Trophoblast cell (in vitro differentiated cells and primary cell): ENCODE data around the gene WWC2.
"Not testable (repeated sequence)": the region's sequence is repeated elsewhere in the genome, so short reads cannot be mapped to it uniquely, and the experiment has no call there.

Experiments
- DNase-seq, 2 donors: peaks; one replicate each; pipeline ENCODE4 v3.0.0-alpha.2; 2016
- H2AFZ ChIP-seq: 2 replicates; pipeline ENCODE4 v1.6.1; 2013; ENCODE audit warnings: low read length, moderate library complexity, mild to moderate bottlenecking; ENCODE audit not compliant: insufficient read depth, poor library complexity
- H2AK5ac ChIP-seq: 2 replicates; pipeline ENCODE4 v1.6.1; 2013; ENCODE audit warnings: mild to moderate bottlenecking, low read length
- H2BK120ac ChIP-seq: 2 replicates; pipeline ENCODE4 v1.6.1; 2013; ENCODE audit warnings: low read length, mild to moderate bottlenecking, moderate library complexity; ENCODE audit not compliant: insufficient read depth, poor library complexity
- H2BK12ac ChIP-seq: 2 replicates; pipeline ENCODE4 v1.6.1; 2013; ENCODE audit warnings: mild to moderate bottlenecking, low read length, moderate library complexity
- H2BK5ac ChIP-seq: 2 replicates; pipeline ENCODE4 v1.6.1; 2013; ENCODE audit warnings: low read length, low read depth, moderate library complexity, mild to moderate bottlenecking; ENCODE audit not compliant: poor library complexity
- H3K14ac ChIP-seq: 2 replicates; pipeline ENCODE4 v1.6.1; 2013; ENCODE audit warnings: mild to moderate bottlenecking, low read length
- H3K18ac ChIP-seq: 2 replicates; pipeline ENCODE4 v1.6.1; 2013; ENCODE audit warnings: mild to moderate bottlenecking, low read length
- H3K23ac ChIP-seq: 2 replicates; pipeline ENCODE4 v1.6.1; 2013; ENCODE audit warnings: low read length
- H3K27ac ChIP-seq: 2 replicates; pipeline ENCODE4 v1.5.1; 2013; ENCODE audit warnings: low read depth, mild to moderate bottlenecking, inconsistent platforms, low read length, moderate library complexity
- H3K27me3 ChIP-seq: 2 replicates; pipeline ENCODE4 v1.6.1; 2013; ENCODE audit warnings: inconsistent platforms, mild to moderate bottlenecking, low read length, moderate library complexity; ENCODE audit not compliant: insufficient read depth
- H3K36me3 ChIP-seq, 2 experiments: 1 replicate in 1 of 2; 2 replicates in 1 of 2; pipeline ENCODE4 v1.6.1; 2013; ENCODE audit warnings: low read length in 2 of 2, mild to moderate bottlenecking in 2 of 2, moderate library complexity in 1 of 2; ENCODE audit not compliant: insufficient read depth in 2 of 2, control insufficient read depth in 1 of 2
- H3K4ac ChIP-seq: 2 replicates; pipeline ENCODE4 v1.6.1; 2013; ENCODE audit warnings: low read depth, mild to moderate bottlenecking, low read length, moderate library complexity
- H3K4me1 ChIP-seq, 2 experiments: 1 replicate in 1 of 2; 2 replicates in 1 of 2; pipeline ENCODE4 v1.6.1; 2013; ENCODE audit warnings: low read length in 2 of 2, mild to moderate bottlenecking in 2 of 2, moderate library complexity in 1 of 2; ENCODE audit not compliant: insufficient read depth in 2 of 2, control insufficient read depth in 1 of 2
- H3K4me2 ChIP-seq: 2 replicates; pipeline ENCODE4 v1.6.1; 2013; ENCODE audit warnings: inconsistent platforms, mild to moderate bottlenecking, low read length, moderate library complexity
- H3K4me3 ChIP-seq: 2 replicates; pipeline ENCODE4 v1.5.1; 2013; ENCODE audit warnings: mild to moderate bottlenecking, low read depth, low read length, inconsistent platforms
- H3K79me1 ChIP-seq: one replicate; pipeline ENCODE4 v1.6.1; 2013; ENCODE audit warnings: low read length
- H3K79me2 ChIP-seq: 2 replicates; pipeline ENCODE4 v1.6.1; 2013; ENCODE audit warnings: low read length, mild to moderate bottlenecking; ENCODE audit not compliant: control insufficient read depth, insufficient read depth, poor library complexity
- H3K9ac ChIP-seq: 2 replicates; pipeline ENCODE4 v1.6.1; 2013; ENCODE audit warnings: mild to moderate bottlenecking, low read length
- H3K9me3 ChIP-seq: 2 replicates; pipeline ENCODE4 v1.6.1; 2013; ENCODE audit warnings: low read depth, mild to moderate bottlenecking, control low read depth, inconsistent platforms, low read length; ENCODE audit not compliant: insufficient read depth
- H4K12ac ChIP-seq: 2 replicates; pipeline ENCODE4 v1.6.1; 2013; ENCODE audit warnings: low read depth, mild to moderate bottlenecking, low read length, moderate library complexity
- H4K8ac ChIP-seq: 2 replicates; pipeline ENCODE4 v1.6.1; 2013; ENCODE audit warnings: low read depth, mild to moderate bottlenecking, low read length, moderate library complexity
- H4K91ac ChIP-seq: one replicate; pipeline ENCODE4 v1.6.1; 2013; ENCODE audit warnings: low read depth, mild to moderate bottlenecking, low read length, moderate library complexity
- WGBS: extraction: QIAGEN DNeasy Blood & Tissue Kit; methylation state at CpG from one replicate; pipeline ENCODE4 v1.1.7; 2013; ENCODE audit warnings: missing lambda C conversion rate; ENCODE audit not compliant: insufficient read length, insufficient coverage; ENCODE audit errors: extremely low coverage; 5-methylcytosine and 5-hydroxymethylcytosine counted together

Gene WWC2

DNA sequence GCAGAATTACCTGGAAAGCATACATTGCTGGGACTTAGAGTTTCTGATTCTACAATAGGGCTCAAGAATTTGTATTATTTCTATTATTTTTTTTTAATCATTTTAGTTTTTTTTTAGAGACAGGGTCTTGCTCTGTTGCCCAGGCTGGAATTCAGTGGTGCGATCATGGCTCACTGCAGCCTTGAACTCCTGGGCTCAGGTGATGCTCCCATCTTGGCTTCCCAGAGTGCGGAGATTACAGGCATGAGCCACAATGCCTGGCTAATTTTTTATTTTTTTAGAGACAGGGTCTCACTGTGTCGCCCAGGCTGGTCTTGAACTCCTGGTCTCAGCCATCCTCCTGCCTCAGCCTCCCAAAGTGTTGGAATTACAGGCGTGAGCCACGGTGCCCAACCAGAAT, 92.6 kb downstream of the WWC2 start:
- no peak overlapping the region for H3K9ac ChIP-seq
- H3K4me2 ChIP-seq = no peak overlapping the region
- H3K4me1 ChIP-seq = no peaks in the 10 kb centered on the region
- H2AK5ac ChIP-seq = no peak overlapping the region
- H3K4ac ChIP-seq = no peak overlapping the region
- H3K79me2 ChIP-seq = no peaks in the 10 kb centered on the region
- H2BK12ac ChIP-seq = no peak overlapping the region
- H3K36me3 ChIP-seq = peaks cover 0 to 2% of the 10 kb centered on the region in 2 experiments
- no CpG with 5 or more reads among the region's 5 CpGs for WGBS
- H3K27me3 ChIP-seq = no peaks in the 10 kb centered on the region
- H2AFZ ChIP-seq = no peak overlapping the region
- no peak overlapping the region for H3K18ac ChIP-seq
- H4K91ac ChIP-seq = no peak overlapping the region
- DNase-seq = no peak
- no peak overlapping the region for H3K14ac ChIP-seq
- no peak overlapping the region for H3K23ac ChIP-seq
- no peak overlapping the region for H2BK120ac ChIP-seq
- no peak overlapping the region for H3K4me3 ChIP-seq
- no peaks in the 10 kb centered on the region for H3K9me3 ChIP-seq
- no peaks in the 10 kb centered on the region for H3K79me1 ChIP-seq
- no peak overlapping the region for H3K27ac ChIP-seq
- no peak overlapping the region for H2BK5ac ChIP-seq
- no peak overlapping the region for H4K12ac ChIP-seq
- no peak overlapping the region for H4K8ac ChIP-seq

DNA sequence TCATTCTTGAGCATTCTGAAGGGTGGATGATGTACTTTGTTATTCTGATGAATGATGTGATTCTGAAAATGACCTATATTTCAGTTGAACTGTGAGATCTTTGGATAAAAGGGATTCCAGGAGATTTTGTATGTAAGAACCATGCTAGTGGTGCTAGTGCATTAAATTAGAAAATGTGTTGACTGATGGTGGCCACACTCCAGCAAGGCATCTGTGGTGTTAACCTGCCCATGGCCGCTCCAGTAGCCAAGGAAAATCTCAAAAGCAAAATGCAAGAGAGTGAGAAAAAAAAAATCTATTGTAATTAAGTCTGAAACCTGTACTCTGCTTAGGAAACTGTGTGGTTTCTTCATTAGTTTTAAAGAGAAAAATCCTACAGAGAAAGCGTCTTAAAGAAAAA, 93.5 kb downstream of the WWC2 start:
- no peak overlapping the region for H2BK120ac ChIP-seq
- WGBS = no CpG with 5 or more reads among the region's 2 CpGs
- no peak overlapping the region for H3K4me3 ChIP-seq
- H3K79me1 ChIP-seq = no peaks in the 10 kb centered on the region
- no peak overlapping the region for H2BK12ac ChIP-seq
- H3K14ac ChIP-seq = no peak overlapping the region
- no peak overlapping the region for H4K8ac ChIP-seq
- no peak overlapping the region for H2AFZ ChIP-seq
- no peak for DNase-seq
- no peaks in the 10 kb centered on the region for H3K9me3 ChIP-seq
- H3K36me3 ChIP-seq = peaks cover 0 to 3% of the 10 kb centered on the region in 2 experiments
- no peak overlapping the region for H3K23ac ChIP-seq
- H3K4ac ChIP-seq = no peak overlapping the region
- H3K27ac ChIP-seq = no peak overlapping the region
- no peak overlapping the region for H3K18ac ChIP-seq
- H3K4me1 ChIP-seq = no peaks in the 10 kb centered on the region
- H3K79me2 ChIP-seq = no peaks in the 10 kb centered on the region
- no peak overlapping the region for H2BK5ac ChIP-seq
- H4K12ac ChIP-seq = no peak overlapping the region
- H2AK5ac ChIP-seq = no peak overlapping the region
- no peak overlapping the region for H4K91ac ChIP-seq
- no peaks in the 10 kb centered on the region for H3K27me3 ChIP-seq
- H3K9ac ChIP-seq = no peak overlapping the region
- H3K4me2 ChIP-seq = no peak overlapping the region

DNA sequence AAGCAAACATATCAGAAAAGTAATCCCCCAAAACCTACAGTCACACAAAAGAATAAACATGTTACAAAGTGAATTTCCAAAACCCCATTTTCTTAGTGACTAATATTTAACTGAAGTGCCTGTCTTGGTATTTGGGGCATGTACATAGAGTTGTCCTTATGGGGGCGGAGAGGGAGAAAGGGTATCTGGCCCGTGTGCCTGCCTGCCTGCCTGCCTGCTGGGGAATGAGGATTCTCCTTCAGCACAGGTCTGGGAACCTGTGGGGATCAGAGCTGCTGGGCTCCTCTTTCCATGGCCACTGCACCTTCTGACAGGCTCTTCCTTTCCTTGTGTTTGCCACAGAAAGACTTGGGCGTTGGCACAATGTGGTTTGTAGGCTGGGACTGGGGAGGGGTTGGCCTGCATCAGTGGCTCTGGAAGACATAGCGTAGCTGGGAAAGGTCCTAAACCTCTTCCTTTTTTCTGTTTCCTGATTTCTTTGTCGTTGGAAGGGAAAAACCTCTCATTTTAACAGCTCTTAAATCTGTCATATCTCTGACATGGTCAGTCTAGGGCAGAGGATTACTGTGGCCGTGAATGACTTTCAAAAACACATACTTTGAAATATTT, 94.8 kb downstream of the WWC2 start:
- H3K79me1 ChIP-seq, H3K18ac ChIP-seq, DNase-seq, H2BK12ac ChIP-seq, H3K4me2 ChIP-seq, H4K91ac ChIP-seq, H4K12ac ChIP-seq, H3K4me3 ChIP-seq, H3K4ac ChIP-seq, H3K4me1 ChIP-seq, H2BK5ac ChIP-seq, H3K27me3 ChIP-seq, H3K9me3 ChIP-seq, H2AFZ ChIP-seq, H4K8ac ChIP-seq, H3K79me2 ChIP-seq, H2AK5ac ChIP-seq, H3K36me3 ChIP-seq, H3K9ac ChIP-seq, H3K27ac ChIP-seq, H3K14ac ChIP-seq, H2BK120ac ChIP-seq, H3K23ac ChIP-seq: not testable (repeated sequence)
- WGBS = no CpG with 5 or more reads among the region's 6 CpGs

DNA sequence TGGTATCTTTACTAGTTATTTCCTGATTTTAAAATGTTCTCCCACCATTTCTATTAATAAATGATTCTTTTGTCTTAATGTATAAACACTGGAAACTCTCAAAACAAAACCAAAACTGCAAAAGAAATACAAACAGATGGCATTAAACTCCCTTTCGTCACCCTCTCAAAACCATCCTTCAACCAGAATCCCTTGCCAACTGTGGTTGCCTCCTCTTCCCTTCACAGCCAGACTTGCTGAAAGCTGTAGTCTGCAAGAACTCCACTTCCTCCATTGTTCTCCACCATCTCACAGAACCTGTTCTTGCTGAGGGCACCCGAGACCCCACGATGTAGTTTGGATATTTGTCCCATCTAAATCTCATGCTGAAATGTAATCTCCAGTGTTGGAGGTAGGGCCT, 96.5 kb downstream of the WWC2 start:
- Histone ChIP-seq H2AFZ (no peak overlapping the region), H2BK120ac (no peak overlapping the region), H3K79me2 (no peaks in the 10 kb centered on the region), H2AK5ac (no peak overlapping the region), H3K4me2 (no peak overlapping the region), H3K9ac (no peak overlapping the region), H2BK12ac (no peak overlapping the region), H3K27me3 (no peaks in the 10 kb centered on the region), H3K4ac (no peak overlapping the region), H3K4me1 (peaks cover 1 to 2% of the 10 kb centered on the region in 2 experiments), H3K4me3 (no peak overlapping the region), H2BK5ac (no peak overlapping the region), H3K9me3 (no peaks in the 10 kb centered on the region), H4K12ac (no peak overlapping the region), H4K91ac (no peak overlapping the region), H4K8ac (no peak overlapping the region), H3K79me1 (no peaks in the 10 kb centered on the region), H3K18ac (no peak overlapping the region), H3K14ac (no peak overlapping the region), H3K27ac (no peak overlapping the region), H3K23ac (no peak overlapping the region), H3K36me3 (peaks cover 2 to 3% of the 10 kb centered on the region in 2 experiments)
- WGBS = no CpG with 5 or more reads among the region's 3 CpGs
- no peak for DNase-seq
